ENCODE measurements around the gene IFITM10. TPM values are rescaled to one million over a fixed set of nuclear protein-coding genes. Genes with fewer than 3 reads are reported as not detected.

IFITM10 gene
- total RNA-seq, 4 donors from 2014 or later = 0.88 to 5.0 (median 3.4) TPM

GRCh38 chr11:1728301-1728700 lies 22.1 kb downstream of the IFITM10 start:
- Histone ChIP-seq H3K4me3 (peak overlapping the region in 1 of 4 donors; percentile 9), H3K27me3 (no peaks in the 10 kb centered on the region), H3K36me3 (no peaks in the 10 kb centered on the region), H3K9me3 (no peaks in the 10 kb centered on the region), H3K4me1 (peaks cover 0 to 4% (median 0%) of the 10 kb centered on the region in 4 donors), H3K27ac (peak overlapping the region in 2 of 4 donors; percentile 40 to 76)
- peak in 2 of 3 donors; percentile 14 to 38 for DNase-seq
- TF ChIP-seq POLR2A (IDR thresholded peaks at IDR 0.05) = no peak
- TF ChIP-seq CTCF (IDR thresholded peaks at IDR 0.05) = no peak

- no peaks in the 10 kb centered on the region for H3K9me3 ChIP-seq
- H3K27ac ChIP-seq = peak overlapping the region in 2 of 4 donors; percentile 40 to 76
- no peaks in the 10 kb centered on the region for H3K36me3 ChIP-seq
- no peak overlapping the region for H3K4me3 ChIP-seq
- peaks cover 0 to 4% (median 0%) of the 10 kb centered on the region in 4 donors for H3K4me1 ChIP-seq
- peak in 2 of 3 donors; percentile 16 to 39 for DNase-seq
- H3K27me3 ChIP-seq = no peaks in the 10 kb centered on the region
- TF ChIP-seq CTCF (IDR thresholded peaks at IDR 0.05) (no peak), POLR2A (IDR thresholded peaks at IDR 0.05) (no peak)
Observed at GRCh38 chr11:1727861-1728260, 22.5 kb downstream of the IFITM10 start.

- no peaks in the 10 kb centered on the region for H3K36me3 ChIP-seq
- no peaks in the 10 kb centered on the region for H3K27me3 ChIP-seq
- H3K9me3 ChIP-seq = no peaks in the 10 kb centered on the region
- H3K4me1 ChIP-seq = peaks cover 0 to 4% (median 0%) of the 10 kb centered on the region in 4 donors
- DNase-seq = peak in 2 of 3 donors; percentile 13 to 39
- TF ChIP-seq CTCF (IDR thresholded peaks at IDR 0.05) = no peak
- TF ChIP-seq POLR2A (IDR thresholded peaks at IDR 0.05) = no peak
- peak overlapping the region in 2 of 4 donors; percentile 40 to 76 for H3K27ac ChIP-seq
- no peak overlapping the region for H3K4me3 ChIP-seq
Observed at GRCh38 chr11:1727096-1727690, 23.2 kb downstream of the IFITM10 start.

GRCh38 chr11:1719781-1720180 lies 30.6 kb downstream of the IFITM10 start:
- Histone ChIP-seq H3K36me3 (no peaks in the 10 kb centered on the region), H3K27ac (no peak overlapping the region), H3K4me1 (no peaks in the 10 kb centered on the region), H3K27me3 (no peaks in the 10 kb centered on the region), H3K9me3 (no peaks in the 10 kb centered on the region), H3K4me3 (no peak overlapping the region)
- DNase-seq = no peak
- TF ChIP-seq POLR2A (IDR thresholded peaks at IDR 0.05) = no peak
- no peak for TF ChIP-seq CTCF (IDR thresholded peaks at IDR 0.05)

- Histone ChIP-seq H3K27me3 (no peaks in the 10 kb centered on the region), H3K9me3 (no peaks in the 10 kb centered on the region), H3K36me3 (no peaks in the 10 kb centered on the region), H3K4me3 (no peak overlapping the region), H3K27ac (no peak overlapping the region), H3K4me1 (no peaks in the 10 kb centered on the region)
- TF ChIP-seq CTCF (IDR thresholded peaks at IDR 0.05) = no peak
- TF ChIP-seq POLR2A (IDR thresholded peaks at IDR 0.05) = no peak
- peak in 2 of 3 donors; percentile 8 to 29 for DNase-seq
Observed at GRCh38 chr11:1718326-1718725, 32.1 kb downstream of the IFITM10 start.
